ENCODE data around the gene EIF4G3.

DNA sequence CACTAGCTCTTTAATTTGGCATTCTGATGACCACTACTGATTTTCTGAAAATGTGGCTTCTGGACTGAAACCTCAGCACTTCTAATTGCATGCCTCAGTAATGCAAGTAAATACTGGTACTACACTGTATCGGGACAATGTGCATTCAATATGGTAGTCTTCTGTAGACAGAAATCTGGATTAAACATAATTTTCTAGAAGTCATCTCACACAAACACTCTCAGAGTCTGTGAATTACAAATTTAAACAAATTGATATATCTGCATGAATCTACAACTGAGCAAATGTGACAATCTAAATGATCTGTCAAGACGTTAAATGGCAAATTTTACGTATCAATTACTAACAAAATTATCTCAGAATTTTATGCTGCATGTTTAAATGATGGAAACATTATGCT is 413.3 kb downstream of the EIF4G3 start:
- TF ChIP-seq POLR2AphosphoS5 (IDR thresholded peaks at IDR 0.05; ENCODE audit: control insufficient read depth, insufficient read depth, low read depth, low read length) (no peak), NFYB (IDR thresholded peaks at IDR 0.05; ENCODE audit: extremely low read depth, insufficient read length) (no peak)
- TF ChIP-seq, protein P1, sequence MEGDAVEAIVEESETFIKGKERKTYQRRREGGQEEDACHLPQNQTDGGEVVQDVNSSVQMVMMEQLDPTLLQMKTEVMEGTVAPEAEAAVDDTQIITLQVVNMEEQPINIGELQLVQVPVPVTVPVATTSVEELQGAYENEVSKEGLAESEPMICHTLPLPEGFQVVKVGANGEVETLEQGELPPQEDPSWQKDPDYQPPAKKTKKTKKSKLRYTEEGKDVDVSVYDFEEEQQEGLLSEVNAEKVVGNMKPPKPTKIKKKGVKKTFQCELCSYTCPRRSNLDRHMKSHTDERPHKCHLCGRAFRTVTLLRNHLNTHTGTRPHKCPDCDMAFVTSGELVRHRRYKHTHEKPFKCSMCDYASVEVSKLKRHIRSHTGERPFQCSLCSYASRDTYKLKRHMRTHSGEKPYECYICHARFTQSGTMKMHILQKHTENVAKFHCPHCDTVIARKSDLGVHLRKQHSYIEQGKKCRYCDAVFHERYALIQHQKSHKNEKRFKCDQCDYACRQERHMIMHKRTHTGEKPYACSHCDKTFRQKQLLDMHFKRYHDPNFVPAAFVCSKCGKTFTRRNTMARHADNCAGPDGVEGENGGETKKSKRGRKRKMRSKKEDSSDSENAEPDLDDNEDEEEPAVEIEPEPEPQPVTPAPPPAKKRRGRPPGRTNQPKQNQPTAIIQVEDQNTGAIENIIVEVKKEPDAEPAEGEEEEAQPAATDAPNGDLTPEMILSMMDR (IDR thresholded peaks at IDR 0.05 in 2 of 3, conservative IDR thresholded peaks at IDR 0.05 in 1 of 3; ENCODE audit: insufficient read depth in 2 of 3, low read depth in 1 of 3, low read length in 3 of 3), result no peak

All from K562 (cell line).